Limb (tissue), 2 donors: ENCODE data around the gene EXOC6B.
A peak's percentile ranks its signal among the peaks of the same experiment; 100 is the strongest.

Experiments used
- DNase-seq, 2 donors: peaks; one replicate each; pipeline ENCODE4 v3.0.0-alpha.2; 2016; ENCODE audit errors: extremely low spot score in 2 of 2

The EXOC6B gene

DNA sequence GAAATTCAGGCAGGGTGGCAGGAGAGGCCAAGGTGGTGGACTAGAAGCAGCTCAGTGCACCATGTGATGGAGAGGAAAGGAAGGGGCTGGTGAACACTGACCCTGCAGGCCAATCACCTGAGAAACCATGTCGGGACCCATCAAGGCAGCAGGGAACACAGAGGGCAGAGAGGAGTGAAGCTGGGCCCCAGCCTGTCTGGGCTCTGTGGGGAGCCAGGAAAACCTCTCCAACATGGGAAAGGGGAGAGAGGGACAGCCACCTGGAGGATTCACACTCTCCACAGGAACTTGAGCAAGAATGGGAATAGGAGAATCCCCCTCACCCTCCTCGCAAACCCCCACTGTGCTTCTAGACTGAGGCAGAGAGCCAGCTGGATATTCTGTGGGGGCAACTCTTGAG, 592.6 kb downstream of the EXOC6B start:
- DNase-seq, result no peak

DNA sequence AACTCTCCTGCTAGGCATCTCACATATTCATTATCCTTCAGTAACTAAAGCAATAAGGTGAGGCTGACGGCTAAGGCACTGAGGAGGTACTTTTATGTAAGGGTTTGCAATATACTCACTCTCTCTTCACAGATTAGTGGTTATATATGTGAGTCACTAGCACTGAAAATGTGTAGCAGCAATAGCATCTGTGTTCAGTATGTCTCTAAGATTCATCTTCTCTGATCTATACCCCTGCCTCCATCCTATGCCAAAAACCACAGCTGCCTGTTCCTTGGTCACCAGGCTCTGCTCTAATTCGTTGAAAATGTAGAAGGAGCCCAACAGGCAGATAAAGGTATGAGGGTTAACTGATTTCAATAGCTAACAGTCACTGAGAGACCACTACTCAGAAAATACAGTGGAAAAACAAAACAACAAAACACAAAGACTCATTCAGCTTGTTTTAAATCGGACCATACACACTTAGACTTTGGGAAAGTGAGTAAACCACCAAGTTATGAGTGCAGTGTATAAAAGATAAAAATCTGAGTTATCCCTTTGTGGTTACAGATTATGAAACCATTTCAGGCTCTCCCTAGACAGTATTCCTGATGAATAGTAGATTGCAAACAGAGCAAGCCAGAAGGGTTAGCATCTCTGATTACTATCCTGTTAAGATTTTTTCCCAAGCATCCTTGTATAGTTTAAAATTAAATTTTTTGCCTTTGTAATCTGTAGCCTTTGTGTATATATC, 602.8 kb downstream of the EXOC6B start:
- peak in 1 of 2 donors; percentile 37 for DNase-seq

DNA sequence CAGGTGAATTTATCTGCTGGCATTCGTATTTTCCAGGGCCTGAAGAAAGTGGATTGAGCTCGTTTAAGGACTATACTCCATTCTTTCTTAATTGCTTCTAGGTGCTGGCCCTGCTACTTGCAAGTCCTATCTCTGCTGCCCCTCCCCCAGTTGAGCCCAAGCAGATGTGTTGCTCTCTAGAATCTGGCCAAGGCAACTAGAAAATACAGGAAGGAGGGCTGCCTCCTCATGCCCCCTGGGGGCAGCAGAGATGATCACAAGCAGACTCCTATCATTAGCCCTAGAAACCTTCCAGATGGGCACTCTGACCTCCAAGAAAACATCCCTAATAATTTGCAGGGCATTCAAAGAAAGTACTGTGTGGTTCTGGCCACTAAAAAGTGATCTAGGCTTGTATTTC, 605.7 kb downstream of the EXOC6B start:
- no peak for DNase-seq

DNA sequence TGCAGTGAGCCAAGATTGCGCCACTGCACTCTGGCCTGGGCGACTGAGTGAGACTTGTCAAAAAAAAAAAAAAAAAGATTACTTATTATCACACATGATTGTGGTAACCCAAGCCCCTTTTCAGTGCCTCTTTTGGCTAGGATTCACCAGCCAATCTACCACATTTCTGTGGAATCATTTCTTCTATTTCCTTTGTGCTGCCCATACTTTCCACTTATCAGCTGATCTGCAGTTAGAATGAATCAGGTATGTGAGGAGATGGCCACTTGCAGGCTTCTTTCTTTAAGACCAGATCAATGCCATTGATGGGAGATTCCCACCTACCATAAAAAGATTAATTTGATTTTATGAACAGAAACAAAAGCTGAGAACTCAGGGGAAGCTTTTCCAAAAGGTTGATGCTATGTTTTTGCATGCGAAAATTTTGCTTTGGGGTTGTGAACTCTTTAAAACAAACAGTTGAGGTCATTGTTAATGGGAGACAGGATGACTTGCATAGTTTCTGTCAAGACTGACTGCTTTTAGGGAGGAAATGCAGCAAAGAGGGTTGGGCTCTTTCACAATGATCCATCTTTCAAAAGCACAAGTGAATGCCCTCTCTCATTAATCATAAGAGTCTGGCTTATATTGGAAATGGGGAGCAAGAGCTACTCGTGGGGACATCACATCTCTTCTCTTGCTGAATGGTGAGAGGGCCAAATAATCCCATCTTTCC, 611.2 kb downstream of the EXOC6B start:
- no peak for DNase-seq

DNA sequence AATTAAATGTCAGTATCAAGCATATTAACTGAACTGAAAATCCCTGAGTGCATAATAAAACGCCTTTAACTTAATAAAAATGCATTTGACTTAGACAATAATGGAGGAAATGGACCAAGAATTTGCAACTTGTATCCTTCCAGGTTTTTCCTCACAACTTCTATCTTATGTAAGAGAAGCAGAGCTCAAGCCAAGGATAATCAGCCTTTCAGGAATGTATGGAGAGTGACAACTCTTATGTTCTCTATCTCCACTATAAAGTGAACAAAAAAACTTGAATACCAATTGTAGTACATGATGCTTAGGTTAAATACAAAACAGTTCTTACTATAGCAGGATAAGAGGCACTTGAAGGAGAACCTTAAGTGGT, 613.4 kb downstream of the EXOC6B start:
- no peak for DNase-seq

DNA sequence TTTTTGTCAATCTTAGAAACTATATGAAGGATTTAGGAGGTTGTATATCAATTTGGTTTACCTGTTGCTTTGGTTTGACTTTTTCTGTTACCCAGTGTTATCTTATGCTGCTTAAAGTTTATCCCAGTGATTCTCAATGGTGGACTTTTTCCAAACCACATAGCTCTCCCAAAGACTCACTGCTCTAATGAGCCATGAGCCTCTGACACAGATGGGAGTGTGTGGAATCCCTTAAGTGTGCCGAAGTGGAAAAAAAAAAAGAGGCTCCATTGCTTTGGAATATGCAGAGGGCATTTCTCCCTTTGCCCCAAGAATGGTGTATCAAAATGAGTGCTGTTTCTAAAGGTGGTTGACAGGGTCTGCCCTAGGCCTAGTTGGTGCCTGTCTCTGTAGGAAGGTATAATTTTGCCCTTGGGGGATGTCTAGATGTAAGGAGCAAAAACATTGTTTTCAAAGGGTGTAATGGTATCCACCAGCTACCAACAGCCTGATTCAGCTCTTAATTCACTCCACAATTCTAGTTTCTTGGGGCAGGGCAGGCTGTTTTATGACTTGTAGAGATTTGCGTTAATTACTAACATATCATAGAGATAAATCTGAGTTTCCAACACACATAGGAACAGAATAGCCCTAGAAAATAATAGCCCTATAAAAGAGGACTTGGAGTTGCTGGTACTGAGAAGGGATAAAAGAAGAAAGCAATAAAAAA, 613.9 kb downstream of the EXOC6B start:
- no peak for DNase-seq

DNA sequence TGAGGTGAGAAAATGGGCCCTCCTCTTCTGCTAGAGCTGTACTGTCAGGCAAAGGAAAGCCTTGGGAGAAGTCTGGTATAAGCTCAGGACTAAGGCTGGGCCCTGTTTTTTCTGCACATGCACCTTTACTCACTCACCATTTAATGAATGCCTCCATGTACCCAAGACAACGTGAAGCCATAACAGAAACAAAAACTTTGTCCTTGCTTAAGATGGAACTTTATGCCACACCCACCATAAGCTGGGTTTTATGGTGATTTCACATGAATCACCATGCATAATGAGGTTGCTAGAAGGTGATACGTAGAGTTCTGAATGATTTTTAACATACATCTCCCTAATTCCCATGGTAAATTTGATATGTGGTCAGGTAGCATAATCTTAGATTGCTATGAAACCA, 614.5 kb downstream of the EXOC6B start:
- DNase-seq, result no peak

DNA sequence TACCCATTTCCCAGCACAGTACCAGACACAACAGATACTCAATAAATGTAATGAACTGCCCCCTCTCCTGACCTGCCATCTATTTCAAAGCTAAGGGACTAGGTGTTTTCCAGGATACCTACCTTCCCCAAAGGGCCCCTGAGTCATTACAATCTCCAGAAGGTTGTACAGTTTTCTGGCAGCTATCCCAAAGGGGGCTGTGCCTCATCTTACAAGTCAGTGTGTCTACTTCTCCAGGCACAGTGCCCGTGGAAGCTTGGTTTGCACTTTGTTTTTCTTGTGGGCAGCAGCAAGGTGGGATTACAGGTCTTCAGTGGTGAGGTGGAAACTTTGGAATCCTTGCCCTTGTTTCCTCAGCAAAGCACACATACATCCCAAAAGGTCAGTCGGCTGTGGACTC, 615.4 kb downstream of the EXOC6B start:
- DNase-seq, result no peak

DNA sequence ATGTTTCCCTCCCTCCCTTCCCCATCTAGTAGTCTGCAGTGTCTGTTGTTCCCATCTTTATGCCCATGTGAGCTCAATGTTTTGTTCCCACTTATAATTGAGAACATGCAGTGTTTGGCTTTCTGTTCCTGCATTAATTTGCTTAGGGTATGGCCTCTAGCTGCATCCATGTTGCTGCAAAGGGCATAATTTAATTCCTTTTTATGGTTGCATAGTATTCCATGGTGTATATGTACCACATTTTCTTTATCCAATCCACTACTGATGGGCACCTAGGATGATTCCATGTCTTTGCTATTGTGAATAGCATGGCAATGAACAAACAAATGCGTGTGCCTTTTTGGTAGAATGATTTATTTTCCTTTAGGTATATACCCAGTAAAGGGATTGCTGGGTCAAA, 617.6 kb downstream of the EXOC6B start:
- no peak for DNase-seq

DNA sequence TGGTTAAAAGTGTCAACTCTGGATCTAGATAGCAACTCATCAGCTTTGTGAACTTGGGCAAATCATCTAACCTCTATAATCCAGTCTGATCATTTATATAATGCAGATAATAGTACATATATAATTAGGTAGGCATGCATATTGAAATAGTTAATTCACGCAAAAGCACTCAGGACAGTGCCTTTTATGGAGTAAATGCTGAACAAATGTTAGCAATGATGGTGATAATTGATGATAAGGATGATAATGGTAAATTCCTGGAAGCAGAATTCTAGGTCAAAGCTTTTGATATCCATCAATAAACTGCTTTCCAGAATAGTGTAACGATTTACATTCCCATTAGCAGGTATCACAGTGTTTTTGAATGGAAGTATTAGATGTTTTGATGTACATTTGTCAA, 618.5 kb downstream of the EXOC6B start:
- DNase-seq, result no peak

DNA sequence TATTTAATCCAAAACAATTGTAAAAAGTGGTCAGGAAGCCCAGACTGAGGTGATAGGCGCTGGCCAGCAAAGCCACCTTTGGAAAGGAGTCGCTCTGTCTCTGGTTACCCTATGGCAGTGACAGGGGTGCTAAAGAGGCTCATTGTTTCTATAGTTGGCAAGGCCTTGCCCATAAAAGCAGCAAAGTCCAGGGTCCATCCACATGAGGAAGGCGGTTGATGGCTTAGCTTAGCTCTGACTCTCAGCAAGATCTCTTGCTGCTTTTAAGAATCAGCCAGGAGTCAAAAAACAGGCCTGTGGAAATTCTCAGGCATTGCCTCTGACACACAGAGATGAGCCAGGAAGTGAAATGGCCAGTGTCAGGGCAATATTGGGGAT, 620.3 kb downstream of the EXOC6B start:
- DNase-seq, result no peak

DNA sequence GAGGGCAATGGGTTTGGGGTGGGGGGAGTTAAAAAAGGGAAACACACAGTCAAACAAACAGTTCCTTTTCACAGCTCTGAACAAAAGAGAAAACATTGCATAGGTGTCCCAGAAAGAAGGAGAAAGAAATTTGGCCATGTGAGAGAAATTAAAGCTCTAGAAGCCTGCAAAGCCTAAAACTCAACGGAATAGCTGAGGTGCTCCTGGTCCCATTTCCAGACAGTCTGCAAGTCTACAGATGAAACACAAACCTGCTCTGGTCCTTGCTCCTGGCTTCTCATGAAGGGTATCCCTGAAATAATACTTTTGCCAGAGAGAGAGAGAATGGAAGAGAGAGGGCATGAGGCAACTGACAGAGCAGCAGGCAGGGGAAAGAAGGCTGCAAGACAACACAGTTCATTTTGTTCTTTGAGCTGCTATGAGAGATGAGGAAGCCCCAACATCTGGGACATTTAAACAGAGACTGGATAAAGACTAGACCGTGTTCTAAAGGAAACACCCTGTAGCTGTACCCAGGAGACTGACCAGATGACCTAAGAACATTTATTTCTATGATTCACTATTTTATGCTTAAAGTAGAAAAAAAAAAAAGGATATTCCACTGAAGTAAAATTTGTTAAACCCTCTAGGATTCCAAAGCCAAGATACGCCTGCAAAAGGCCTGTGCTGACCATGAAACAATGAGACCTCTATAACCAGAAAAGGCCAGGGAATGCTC, 620.9 kb downstream of the EXOC6B start:
- peak in 1 of 2 donors; percentile 23 for DNase-seq

DNA sequence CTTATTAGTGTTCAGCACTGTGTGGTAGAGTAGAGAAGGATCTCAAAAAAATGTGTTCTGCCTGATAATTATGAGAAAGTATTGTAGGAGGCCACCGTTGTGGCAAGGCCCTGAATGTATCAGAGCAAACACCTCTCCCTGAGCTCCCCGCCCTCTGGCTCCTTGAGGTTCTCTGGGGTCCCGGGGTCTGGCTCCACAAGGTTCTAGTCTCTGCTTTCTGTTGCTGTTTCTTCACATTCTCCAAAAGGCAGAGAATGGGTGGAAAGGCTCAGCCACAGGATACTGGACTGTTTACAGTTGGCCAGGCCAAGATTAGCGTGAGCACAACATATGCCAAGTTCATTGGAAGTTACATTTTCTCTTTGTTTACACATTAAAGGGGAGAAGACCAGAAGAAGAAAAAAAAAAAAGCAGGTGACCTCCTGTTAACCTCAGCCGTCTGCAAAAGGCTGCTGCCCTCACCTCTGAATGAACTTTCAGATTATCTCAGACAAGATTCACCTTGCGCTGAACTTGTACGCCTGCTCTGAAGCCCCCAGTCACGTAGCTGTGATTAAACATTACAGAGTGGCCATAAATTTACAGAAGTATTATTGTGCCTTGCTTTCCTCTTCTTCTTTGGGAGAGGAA, 621.6 kb downstream of the EXOC6B start:
- peak in 1 of 2 donors; percentile 3 for DNase-seq

DNA sequence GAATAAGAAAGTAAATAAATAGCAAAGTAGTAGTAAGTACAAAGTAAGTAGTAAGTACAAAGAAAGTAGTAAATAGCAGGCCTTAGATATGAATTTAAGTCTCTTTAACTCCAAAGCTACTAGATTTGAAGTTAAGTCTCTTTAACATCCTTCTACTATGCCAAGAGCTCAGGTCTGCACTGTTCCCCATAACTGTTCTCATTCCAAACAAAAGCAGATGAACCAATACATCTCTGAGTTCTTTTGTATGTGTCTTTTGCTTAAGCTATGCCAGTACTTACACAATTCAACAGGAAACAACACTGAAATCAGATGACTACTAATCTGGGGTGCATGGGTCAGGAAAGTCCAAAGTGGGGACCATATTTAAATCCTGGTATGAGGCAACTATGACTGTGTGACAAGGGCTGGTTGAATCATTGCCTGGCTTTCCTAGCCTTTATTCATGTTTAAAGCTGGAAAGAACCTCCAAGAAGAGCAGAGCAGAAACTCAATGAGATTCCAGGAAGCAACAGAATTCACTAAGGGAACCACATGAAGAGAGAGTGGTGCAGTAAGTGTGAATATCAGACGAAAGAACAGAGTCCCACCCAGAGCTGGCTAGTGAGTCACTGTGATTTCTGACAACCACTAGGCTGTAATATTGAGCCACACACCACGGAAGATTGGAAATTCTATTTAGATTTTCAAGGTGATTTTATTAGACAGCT, 627.1 kb downstream of the EXOC6B start:
- no peak for DNase-seq

DNA sequence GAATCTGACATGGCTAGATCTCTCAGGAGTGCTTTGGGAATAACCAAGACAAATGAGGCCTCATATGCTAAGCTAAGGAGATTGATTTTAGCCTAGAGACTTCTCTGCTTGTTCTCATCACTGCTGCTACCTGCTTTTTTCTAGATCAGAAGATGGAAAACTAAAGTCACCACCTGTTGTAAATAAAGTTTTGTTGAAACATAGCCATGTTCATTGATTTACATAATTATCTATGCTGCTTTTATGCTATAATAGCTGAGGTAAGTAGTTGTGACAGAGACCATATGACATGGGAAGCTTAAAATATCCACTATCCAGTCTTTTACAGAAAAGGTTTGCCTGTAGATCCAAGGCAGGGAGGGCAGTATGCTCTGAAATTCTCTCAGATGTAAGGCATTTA, 632.1 kb downstream of the EXOC6B start:
- DNase-seq, result no peak

DNA sequence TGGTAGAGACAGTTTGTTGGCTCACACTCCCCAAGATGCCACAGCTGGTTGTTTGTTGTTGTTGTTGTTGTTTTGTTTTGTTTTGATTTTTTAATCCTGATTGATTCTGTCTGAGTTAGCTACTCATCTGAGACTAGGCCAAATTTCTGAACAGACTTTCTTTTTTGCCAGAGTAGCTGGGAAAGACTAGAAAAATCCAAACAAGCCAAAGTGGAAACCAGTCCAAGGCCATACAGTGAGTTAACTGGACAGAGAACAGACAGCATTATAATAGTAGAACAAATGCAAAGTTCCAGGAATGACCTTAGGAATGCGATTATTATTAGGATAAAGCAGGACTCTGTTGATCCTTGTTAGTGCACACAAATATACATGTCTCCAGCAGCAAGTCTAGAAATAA, 634.4 kb downstream of the EXOC6B start:
- no peak for DNase-seq

DNA sequence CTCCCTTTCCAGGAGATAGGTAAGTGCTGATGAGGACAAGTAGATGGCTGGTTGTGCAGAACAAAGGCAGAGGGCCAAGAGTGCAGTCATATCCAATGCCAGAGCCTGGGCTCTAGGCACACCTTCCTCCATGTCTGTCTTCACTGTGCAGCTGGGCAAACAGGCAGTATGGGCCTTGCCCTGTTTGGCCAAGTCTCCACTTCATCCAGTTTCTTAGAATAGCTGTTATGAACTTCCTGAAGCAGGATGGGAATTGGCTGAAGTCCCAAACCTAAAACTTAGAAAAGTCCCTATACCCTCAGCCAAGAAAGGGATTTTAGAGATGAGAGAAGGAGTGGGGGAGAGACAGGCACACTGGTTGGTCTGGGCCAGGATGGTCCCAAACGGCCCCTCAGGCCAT, 640.6 kb downstream of the EXOC6B start:
- no peak for DNase-seq

DNA sequence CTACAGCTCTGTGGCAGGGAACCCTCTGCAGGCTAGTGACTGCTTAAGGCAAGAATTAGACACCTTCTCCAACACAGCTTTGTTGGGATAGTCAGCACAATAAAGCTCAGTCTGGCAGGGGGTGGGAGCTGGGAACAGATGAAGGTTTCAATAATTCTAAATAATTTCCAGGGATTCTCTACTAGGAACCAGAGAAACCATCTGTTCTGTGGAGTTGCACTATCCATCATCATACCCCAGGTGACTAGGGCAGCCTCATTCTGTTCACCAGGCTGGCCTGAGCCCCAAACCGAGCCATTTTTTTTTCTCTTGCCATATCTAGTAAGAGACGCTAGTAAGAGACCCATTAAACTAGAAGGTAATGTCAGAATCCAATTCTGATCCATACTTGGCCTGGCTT, 642.4 kb downstream of the EXOC6B start:
- DNase-seq, result no peak

DNA sequence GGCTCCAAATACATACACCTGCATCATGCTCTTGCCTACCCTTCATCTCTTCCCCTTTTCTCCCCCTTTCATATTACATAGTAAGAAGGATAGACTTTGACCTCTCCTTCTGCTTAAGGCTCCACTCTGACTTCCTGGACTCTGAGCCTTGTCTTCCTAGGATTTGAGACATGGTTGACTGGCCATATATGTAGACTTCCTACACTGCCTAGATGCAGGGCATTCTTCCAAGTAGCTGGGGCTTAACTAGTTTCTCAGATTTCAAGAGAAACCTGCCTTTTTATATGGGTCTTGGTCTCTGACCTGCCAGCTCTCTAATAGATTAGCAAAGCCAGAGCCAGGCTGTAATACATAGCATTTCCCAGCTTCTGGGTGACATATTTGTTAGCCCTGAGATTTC, 642.8 kb downstream of the EXOC6B start:
- DNase-seq, result no peak

DNA sequence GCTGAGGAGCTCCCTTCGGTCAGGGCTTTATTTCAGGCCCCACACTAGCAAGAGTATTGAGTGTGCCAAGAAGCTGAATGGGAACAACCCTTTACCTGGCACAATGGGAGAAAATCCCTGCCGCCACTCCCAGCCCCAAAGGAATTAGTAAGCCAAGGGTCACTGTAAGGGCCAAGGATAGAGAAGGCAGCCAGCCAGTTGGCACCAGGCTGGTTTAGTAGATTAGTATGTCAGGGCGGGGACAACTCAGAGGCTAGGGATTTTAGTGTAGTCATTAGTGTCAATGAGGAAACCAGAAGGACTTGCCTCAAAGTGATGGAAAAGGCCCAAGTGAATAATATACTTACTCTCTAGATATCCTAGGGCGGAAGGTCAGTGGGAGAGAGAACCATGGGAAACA, 643.3 kb downstream of the EXOC6B start:
- no peak for DNase-seq

DNA sequence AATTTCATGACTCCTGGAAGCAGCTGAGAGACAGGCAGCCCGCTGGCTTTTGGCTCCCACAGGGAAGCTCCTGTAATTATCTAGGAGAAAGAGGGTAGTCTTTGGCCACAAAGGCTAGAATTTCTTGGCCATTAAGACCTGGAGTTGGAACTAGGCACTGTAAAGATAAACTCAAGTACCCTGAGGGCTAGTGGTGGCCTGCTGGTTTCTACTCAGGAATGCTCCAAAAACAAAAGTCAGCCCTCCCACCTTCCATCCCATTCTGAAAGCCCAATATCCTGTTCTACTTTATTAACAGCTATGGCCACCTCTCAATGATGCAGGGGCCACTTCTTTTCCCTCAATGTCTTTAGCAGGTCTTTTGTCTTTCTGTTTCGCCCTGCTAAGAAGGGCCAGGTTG, 644.2 kb downstream of the EXOC6B start:
- no peak for DNase-seq
